ENCODE measurements around the gene CNTROB. TPM values are rescaled to one million over a fixed set of nuclear protein-coding genes. Genes with fewer than 3 reads are reported as not detected.

CNTROB gene
- total RNA-seq, 1 experiment from 2014 or later: 30.1 TPM

DNA sequence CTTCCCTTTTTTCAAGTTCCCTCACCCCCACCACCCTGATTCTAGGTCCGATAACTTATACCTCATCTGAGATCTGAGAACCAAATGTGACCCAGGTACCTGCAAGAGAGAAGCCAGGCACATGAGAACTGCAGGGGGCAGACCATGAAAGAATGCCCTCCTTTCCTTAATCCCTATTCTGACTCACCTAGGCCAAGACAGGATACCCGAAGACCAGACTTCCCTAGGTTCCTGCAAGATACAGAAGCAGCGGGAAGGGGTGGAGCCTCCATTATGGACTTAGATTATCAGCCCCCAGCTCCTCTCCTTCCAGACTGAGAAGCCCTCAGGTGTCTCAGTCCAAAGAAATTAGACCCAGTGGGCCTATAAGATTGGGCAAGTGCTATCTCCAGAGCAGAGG, 4.4 kb upstream of the CNTROB start:
- Histone ChIP-seq H3K9me3 (ENCODE audit: control insufficient read depth, low read depth, low read length) (no peaks in the 10 kb centered on the region), H4K8ac (replicated peaks; ENCODE audit: insufficient read length, low read depth, low read length) (no peak overlapping the region), H3T11ph (ENCODE audit: low read length) (no peak overlapping the region), H4K91ac (ENCODE audit: insufficient read length, low read depth, low read length) (no peak overlapping the region), H3K4me1 (ENCODE audit: insufficient read depth, low read length) (no peaks in the 10 kb centered on the region), H3K14ac (ENCODE audit: insufficient read depth, low read length) (no peak overlapping the region), H3K27ac (ENCODE audit: insufficient read length, low read depth, low read length) (no peak overlapping the region), H2BK20ac (ENCODE audit: low read depth, low read length, poor library complexity, severe bottlenecking) (no peak overlapping the region), H2BK5ac (ENCODE audit: insufficient read length, low read length) (no peak overlapping the region), H2BK12ac (ENCODE audit: insufficient read length, low read depth, low read length) (no peak overlapping the region), H3K4me2 (ENCODE audit: insufficient read depth, insufficient read length, low read length) (no peak overlapping the region), H2AFZ (ENCODE audit: low read length) (no peak overlapping the region), H3K27me3 (ENCODE audit: insufficient read depth, low read length) (peaks cover 30% of the 10 kb centered on the region; the same call in 1 of the 2 replicates), H3K23me2 (ENCODE audit: insufficient read length, low read depth, low read length, poor library complexity, severe bottlenecking) (peaks cover 9% of the 10 kb centered on the region), H2BK15ac (ENCODE audit: low read depth, low read length) (no peak overlapping the region), H2BK120ac (ENCODE audit: low read depth, low read length, poor library complexity, severe bottlenecking) (no peak overlapping the region), H3K9ac (ENCODE audit: extremely low read depth, insufficient read length, low read length) (no peak overlapping the region), H3K56ac (ENCODE audit: insufficient read length, low read depth, low read length) (no peak overlapping the region), H3K23ac (ENCODE audit: insufficient read length, low read depth, low read length) (no peak overlapping the region), H3K79me1 (ENCODE audit: insufficient read depth, low read depth, low read length, poor library complexity, severe bottlenecking) (no peaks in the 10 kb centered on the region), H3K18ac (ENCODE audit: insufficient read length, low read depth, low read length) (no peak overlapping the region), H2AK5ac (ENCODE audit: insufficient read length, low read length) (no peak overlapping the region), H4K5ac (ENCODE audit: insufficient read length, low read depth, low read length) (no peak overlapping the region), H3K79me2 (ENCODE audit: insufficient read depth, low read length) (no peaks in the 10 kb centered on the region), H4K20me1 (ENCODE audit: control insufficient read depth, insufficient read depth, insufficient read length) (no peaks in the 10 kb centered on the region), H3K4ac (ENCODE audit: low read depth, low read length) (no peak overlapping the region)
- Mint-ChIP-seq H3K4me3 (no peak overlapping the region), H3K27ac (no peak overlapping the region), H3K4me1 (peaks cover 21 to 25% of the 10 kb centered on the region in 2 experiments), H3K36me3 (ENCODE audit: insufficient read depth in 1 of 3, low read depth in 3 of 3) (no peaks in the 10 kb centered on the region; a peak in 2 of 7 replicates), H3K27me3 (ENCODE audit: low read depth) (peaks cover 70% of the 10 kb centered on the region), H3K9me3 (no peaks in the 10 kb centered on the region)
- TF ChIP-seq, protein P1, sequence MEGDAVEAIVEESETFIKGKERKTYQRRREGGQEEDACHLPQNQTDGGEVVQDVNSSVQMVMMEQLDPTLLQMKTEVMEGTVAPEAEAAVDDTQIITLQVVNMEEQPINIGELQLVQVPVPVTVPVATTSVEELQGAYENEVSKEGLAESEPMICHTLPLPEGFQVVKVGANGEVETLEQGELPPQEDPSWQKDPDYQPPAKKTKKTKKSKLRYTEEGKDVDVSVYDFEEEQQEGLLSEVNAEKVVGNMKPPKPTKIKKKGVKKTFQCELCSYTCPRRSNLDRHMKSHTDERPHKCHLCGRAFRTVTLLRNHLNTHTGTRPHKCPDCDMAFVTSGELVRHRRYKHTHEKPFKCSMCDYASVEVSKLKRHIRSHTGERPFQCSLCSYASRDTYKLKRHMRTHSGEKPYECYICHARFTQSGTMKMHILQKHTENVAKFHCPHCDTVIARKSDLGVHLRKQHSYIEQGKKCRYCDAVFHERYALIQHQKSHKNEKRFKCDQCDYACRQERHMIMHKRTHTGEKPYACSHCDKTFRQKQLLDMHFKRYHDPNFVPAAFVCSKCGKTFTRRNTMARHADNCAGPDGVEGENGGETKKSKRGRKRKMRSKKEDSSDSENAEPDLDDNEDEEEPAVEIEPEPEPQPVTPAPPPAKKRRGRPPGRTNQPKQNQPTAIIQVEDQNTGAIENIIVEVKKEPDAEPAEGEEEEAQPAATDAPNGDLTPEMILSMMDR (conservative IDR thresholded peaks at IDR 0.05): 0 out of 3 replicates have a peak, but pooled peaks have one; percentile 8
- peak; percentile 32 for DNase-seq
- WGBS (ENCODE audit: extremely low coverage, insufficient read length, low lambda C conversion rate): no CpG with 5 or more reads among the region's 3 CpGs

Data from H9 (cell line).